Measurements from ENCODE around the gene NDUFS7. TPM values are rescaled to one million over a fixed set of nuclear protein-coding genes. Genes with fewer than 3 reads are reported as not detected.
"Not testable (repeated sequence)": the region's sequence is repeated elsewhere in the genome, so short reads cannot be mapped to it uniquely, and the experiment has no call there.

Gene NDUFS7
- total RNA-seq, 1 donor from 2014 or later = 159 TPM

DNA sequence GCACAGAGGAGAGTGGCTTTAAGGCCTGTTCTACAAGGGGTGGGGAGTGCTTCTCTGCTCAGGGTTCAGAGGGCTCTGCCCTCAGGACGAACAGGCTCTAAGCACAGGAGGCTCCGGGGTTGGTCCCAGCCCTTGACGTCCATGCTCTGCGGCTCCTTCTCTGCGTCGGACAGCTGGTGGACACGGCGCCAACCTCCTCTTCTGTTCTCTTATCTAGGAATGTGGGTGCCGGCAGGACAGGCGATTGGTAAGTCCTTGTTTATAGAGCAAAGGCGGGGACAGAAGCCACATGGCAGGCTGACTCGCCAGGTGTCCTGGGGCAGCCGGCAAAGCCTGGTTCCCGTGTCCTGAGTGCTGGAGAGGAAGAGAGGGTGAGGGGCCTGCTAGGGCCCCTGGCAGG is 46.0 kb downstream of the NDUFS7 start:
- DNase-seq (ENCODE audit: extremely low read depth, low read depth, low spot score) = no peak

DNA sequence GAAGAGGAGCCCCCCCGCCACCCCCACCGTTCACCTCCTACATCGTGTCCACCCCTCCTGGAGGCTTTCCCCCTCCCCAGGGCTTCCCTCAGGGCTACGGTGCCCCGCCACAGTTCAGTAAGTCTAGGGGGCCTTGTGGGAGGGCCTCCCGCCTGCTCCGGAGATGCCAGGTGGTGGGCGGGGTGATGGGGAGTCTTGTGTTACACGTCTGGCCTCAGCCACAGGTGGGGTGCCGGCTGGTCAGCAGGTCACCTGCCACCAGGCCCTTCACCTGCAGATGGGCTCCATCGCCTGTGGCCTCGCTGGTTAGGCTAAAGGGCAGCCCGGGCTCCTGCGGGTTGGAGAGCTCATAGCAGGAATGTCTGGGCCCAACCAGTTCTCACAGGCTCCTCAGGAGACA is 46.5 kb downstream of the NDUFS7 start:
- no peak for DNase-seq (ENCODE audit: extremely low read depth, low read depth, low spot score)

DNA sequence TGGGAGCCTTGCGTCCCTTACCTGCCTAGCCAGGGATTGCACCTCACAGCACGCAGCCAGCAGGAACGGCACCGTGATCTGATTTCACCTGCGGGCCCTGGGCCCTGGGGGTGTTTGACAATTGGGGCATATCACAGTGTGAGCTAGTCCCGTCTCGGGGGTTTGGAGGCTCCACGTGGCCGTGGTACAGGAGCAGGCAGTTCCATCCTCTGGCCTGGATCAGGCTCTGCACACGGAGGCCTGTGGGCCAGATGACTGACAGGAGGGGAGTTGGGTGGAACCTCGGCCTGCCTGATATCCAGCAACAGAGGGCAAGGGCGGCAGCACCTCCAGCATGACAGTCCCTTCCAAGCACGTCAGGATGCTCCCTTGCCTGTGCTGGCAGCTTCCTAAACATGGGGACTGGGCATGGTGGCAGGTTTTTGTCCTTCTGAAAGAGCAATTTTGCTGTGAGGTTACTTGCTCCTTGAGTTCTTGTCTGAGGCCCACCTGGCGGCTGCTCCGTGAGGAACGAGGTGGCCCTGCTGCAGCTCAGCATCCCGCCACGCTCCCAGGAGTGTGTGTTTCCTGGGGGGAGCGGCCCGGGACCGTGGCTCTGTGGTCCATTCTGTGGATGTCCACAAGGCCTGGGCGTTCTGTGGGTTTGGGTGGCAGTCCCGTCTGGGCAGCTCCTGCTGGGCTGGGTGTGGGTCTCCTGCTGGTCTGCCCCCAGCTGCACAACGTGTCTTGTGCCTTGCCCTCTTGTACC is 48.2 kb downstream of the NDUFS7 start:
- DNase-seq (ENCODE audit: extremely low read depth, low read depth, low spot score) = no peak

DNA sequence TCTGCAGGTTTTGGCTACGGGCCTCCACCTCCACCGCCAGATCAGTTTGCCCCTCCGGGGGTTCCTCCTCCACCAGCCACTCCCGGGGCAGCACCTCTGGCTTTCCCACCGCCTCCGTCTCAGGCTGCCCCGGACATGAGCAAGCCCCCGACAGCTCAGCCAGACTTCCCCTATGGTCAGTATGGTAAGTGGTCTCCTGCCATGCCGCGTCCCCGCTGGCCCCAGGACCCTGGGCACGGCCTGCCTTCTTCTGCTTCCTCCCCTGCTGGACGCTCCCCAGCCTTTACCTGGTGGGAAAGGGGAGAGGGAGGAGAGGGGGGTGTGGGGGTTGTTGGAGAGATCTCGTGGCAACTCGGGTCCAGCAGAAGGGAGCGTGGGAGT is 48.8 kb downstream of the NDUFS7 start:
- no peak for DNase-seq (ENCODE audit: extremely low read depth, low read depth, low spot score)

DNA sequence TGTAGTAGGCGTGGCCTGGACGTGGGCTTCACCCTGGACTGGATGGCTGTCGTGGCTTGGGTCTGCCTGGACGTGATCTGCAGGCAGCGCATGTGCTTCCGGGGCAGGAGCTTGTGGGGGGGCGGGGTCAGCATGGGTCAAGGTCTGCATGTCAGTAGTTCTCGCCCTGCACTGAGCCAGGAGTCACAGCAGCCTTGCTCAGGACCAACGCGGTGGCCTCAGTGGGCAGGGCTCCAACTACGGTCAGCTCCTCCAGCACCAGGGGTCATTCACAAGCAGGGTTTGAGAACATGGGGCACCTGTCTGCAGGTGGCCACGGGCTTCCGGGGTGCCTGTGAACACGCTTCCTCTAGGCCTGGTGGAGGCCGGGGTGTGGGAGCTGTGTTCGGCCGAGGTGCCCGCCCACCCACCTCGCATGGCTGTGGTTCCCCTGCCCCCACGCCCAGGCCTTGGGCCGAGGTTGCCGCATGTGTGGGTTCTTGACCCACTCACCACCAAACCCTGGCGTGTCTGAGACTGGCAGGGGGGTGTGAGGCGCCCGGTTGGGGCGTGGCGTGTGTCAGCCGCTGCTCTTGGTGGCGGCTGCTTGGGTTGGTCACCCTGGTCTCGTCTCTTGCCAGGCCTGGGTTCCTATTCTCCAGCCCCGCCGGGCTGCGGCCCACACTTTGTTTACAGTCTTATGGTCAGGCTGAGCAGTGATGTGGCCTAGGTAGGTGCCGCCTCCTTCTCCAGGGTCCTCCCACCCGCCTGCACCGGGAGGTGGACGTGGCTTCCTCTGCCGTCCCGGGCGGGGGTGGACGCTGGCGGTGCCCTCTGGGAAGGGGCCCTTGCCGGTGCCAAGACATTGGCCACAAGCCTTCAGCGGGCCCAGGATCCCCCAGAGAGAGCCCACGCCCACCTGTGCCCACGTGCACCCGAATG is 49.7 kb downstream of the NDUFS7 start:
- DNase-seq (ENCODE audit: extremely low read depth, low read depth, low spot score) = no peak

DNA sequence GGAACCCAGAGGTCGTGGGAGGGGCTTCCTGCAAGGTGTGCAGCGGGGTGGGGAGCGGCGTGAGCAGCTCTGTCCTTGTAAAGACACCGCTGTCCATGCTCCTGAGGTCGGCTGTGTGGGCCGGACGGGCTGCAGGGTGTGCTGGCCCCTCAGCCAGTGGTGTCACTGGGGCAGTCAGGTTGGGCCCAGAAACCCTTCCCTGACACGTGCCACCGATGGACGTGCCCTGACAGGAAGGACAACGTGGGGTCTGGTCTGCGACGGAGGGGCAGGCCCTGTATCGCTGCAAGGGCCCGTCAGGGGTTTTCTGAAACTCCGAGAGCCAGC is 50.3 kb downstream of the NDUFS7 start:
- DNase-seq (ENCODE audit: extremely low read depth, low read depth, low spot score) = no peak

DNA sequence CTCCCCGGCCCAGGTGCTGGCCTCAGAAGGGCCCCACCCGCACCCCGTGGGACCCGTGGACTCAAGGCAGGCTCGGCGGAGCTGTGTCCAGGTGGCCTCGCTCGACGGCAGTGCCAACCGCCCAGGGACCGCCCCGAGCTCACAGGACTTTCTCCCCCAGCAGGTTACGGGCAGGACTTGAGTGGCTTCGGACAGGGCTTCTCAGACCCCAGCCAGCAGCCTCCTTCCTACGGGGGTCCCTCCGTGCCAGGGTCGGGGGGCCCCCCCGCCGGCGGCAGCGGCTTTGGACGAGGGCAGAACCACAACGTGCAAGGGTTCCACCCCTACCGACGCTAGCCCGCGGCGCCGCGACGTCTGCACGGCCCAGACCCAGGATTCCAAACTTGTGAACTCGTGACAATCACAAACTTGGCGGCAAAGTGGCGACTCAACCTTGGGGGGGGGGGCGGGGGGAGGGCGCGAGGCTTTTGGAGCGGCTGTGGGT is 50.9 kb downstream of the NDUFS7 start:
- DNase-seq (ENCODE audit: extremely low read depth, low read depth, low spot score) = no peak

DNA sequence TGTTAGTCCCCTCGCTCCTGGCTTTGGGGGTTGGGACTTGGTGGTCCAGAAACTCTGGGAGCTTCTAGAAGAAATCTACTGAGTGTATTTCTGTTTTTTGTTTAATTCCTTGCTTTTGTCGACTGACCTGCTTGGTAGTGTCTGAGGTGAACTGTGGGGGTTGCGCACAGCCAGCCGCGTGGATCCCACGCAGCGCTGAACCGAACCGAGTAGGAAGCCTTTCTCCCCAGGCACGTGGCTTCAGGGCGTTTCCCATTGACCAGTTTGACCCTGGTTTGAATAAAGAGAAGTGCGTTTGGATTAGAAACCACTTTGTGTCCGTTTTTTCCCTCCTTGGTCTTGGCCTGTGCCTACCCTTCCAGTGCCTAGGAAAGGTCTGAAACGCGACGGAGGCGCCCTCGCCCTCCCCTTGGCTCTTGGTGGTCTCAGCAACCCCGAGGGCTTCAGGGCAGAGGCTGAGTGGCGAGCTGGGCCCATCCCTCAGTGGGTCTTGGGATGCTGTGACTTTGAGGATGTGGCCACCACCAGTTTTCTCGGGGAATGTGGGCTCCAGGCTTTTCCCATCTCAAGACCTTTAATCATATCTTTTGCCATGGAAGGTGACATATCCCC is 51.8 kb downstream of the NDUFS7 start:
- no peak for DNase-seq (ENCODE audit: extremely low read depth, low read depth, low spot score)

DNA sequence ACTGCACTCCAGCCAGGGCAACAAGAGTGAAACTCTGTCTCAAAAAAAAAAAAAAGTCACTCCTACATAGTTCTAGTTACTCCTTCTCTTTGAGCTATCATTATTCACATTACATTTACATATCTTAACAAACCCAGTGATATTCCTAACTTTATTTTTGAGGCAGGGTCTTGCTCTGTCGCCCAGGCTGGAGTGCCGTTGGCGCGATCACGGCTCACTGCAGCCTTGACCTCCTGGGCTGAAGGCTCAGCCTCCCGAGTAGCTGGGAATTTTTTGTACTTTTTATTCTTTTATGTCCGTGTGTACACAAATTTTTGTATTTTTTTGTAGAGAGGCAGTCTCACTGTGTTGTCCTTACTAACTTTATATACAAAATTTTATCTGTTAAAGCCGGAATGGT is 53.9 kb downstream of the NDUFS7 start:
- DNase-seq (ENCODE audit: extremely low read depth, low read depth, low spot score) = no peak

DNA sequence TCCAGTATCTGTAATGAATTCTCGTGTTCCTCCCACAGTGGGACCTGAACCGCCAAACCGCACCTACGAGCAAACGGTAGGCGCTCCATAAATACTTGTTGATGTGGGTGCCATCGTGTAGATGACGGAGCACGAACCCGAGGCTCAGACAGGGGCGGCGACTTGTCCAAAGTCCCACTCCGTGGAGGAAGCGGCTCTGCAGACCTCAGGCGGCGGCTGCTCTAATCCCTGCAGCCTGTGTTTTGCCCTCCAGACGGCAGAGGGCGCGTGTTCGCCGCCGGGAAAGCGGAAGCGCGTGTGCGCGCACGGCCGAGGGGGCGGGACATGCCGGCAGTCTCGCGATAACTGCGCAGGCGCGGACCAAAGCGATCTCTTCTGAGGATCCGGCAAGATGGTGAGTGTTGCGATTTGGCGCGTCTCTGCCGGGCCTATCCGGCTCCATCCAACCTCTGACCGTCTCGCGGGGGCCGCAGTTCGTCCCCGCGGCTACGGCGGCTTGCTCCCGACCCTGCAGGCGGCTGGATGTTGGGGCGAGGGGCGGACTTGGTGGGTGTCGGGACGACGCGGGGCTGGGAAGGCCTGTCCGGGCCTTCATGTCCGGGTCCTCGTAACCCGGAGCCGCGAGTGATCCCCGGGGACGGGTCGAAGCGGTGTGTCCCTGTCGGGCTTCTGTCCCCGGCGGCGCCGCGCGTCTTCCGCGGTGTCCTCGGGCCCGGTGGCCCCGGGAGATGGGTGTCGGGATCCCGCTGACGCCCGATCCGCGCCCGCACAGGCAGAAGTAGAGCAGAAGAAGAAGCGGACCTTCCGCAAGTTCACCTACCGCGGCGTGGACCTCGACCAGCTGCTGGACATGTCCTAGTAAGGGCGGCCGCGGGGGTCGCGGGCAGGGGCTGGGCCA is 54.6 kb downstream of the NDUFS7 start, which contains the start of gene RPS15:
Gene RPS15 (plus strand): TSS at position 362 of the 898 bp plus-strand sequence. CDS start 30 bp downstream, at position 392.
- DNase-seq (ENCODE audit: extremely low read depth, low read depth, low spot score) = peak; percentile 55

DNA sequence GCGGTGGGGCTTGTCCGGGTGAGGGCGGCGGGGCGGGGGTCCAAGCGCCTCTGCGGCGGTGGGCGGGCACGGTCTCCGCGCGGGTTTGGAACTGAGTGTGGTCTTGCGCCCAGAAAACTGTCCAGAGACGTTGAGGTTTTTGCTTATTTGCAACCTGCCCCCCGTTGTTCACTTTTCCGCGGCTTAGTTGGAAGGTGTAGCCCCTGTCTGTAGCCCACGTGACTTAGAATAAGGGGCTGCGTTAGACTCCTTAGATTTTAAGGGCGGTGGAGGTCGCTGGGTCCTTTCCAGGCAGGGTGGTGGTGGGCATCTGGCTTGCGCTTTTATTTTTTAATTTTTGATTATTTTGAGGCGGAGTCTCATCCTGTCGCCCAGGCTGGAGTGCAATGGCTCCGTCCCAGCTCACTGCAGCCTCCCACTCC is 55.2 kb downstream of the NDUFS7 start:
- no peak for DNase-seq (ENCODE audit: extremely low read depth, low read depth, low spot score)

DNA sequence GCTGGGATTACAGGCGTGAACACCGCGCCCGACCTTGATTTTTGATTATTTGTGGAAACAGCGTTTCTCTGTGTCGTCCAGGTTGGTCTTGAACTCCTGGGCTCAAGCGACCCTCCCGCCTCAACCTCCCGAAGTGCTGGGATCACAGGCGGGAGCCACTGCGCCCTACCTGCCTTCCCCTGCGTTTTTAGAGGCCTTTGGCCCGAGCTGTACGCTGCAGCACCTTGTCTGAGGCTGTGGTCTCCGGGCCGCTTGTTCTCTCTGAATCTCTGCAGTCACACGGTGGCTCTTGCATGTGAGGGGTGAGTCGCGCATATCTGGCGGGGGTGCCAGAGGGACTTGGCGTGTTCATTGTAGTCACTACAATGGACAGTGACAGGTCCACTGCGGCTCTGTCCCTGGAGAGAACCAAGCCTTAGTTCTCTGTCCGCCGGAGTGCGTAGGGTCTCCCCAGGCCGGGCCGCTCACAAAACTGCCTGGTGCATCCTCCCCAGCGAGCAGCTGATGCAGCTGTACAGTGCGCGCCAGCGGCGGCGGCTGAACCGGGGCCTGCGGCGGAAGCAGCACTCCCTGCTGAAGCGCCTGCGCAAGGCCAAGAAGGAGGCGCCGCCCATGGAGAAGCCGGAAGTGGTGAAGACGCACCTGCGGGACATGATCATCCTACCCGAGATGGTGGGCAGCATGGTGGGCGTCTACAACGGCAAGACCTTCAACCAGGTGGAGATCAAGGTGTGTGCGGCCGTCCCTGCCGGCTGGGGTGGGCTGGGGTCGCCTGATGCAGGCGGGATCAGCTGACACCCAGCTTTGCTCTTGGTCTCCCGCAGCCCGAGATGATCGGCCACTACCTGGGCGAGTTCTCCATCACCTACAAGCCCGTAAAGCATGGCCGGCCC is 56.1 kb downstream of the NDUFS7 start:
- DNase-seq (ENCODE audit: extremely low read depth, low read depth, low spot score) = not testable (repeated sequence)

DNA sequence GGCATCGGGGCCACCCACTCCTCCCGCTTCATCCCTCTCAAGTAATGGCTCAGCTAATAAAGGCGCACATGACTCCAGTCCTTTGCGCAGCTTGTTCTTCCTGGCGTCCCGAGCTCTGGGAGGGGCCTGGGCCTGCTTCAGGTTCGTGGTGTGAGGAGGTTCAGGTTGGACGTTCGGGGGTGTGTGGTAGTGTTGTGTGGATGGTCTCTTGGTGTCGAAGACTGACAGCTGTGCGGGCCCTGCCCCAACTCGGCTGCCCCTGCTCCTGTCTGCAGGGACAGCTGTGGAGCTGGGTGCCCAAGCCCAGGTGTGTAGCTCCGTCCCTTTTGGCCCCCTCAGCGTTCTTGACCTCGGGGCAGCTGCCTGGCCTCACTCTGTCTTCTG is 56.7 kb downstream of the NDUFS7 start:
- no peak for DNase-seq (ENCODE audit: extremely low read depth, low read depth, low spot score)

DNA sequence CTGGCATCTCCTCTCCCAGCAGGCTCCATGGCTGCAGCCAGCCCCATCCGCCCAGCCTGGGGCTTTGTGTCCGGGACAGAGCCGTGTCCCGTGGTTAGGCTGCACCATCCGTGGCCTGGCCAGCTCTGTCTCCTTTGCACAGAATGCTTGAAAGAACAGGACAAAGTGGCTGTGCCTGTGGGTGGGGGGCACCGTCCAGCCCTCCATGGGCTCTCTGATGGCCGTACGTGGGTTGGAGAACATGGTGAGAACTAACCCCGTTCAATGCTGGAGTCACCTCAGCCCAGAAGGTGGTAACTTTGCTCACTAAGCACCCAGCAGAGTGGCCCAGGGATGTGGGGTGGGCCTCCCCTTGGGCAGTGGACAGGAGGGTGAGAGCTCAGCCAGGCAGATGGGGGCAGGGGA is 57.3 kb downstream of the NDUFS7 start:
- no peak for DNase-seq (ENCODE audit: extremely low read depth, low read depth, low spot score)

DNA sequence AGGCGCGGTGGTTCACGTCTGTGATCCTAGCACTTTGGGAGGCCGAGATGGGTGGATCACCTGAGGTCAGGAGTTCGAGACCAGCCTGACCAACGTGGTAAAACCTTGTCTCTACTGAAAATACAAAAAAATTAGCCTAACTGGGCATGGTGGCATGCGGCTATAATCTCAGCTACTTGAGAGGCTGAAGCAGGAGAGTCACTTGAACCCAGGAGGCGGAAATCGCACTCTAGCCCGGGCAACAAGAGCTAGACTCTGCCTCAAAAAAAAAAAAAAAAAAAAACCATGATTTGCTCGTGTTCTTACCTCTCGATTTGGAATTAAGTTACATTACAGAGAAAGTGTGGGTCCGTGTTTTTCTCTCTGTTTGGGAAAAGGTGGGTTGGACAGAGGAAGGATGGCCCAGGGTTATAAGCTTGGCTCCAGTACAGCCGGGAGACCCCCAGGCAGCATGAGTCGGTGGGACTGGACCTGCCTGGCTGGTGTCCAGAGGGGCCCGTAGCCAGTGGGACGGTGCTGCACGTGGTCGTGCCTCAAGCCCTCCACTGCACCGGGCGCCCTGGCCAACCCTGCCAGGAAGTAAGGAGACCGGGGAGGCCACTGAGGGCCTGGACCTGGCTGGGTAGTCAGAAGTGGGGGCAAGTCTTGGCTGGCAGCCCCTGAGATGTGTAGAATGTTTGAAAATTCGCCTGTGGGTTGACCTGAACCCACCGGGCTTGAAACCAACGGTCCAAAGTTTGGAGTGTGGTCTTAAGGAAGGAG is 58.2 kb downstream of the NDUFS7 start:
- no peak for DNase-seq (ENCODE audit: extremely low read depth, low read depth, low spot score)
